ENCODE data around the gene UTF1.
"Not testable (repeated sequence)": the region's sequence is repeated elsewhere in the genome, so short reads cannot be mapped to it uniquely, and the experiment has no call there.

Gene UTF1

GRCh38 chr10:133210398-133211140 lies 19.4 kb upstream of the UTF1 start:
- no peak for DNase-seq

DNA sequence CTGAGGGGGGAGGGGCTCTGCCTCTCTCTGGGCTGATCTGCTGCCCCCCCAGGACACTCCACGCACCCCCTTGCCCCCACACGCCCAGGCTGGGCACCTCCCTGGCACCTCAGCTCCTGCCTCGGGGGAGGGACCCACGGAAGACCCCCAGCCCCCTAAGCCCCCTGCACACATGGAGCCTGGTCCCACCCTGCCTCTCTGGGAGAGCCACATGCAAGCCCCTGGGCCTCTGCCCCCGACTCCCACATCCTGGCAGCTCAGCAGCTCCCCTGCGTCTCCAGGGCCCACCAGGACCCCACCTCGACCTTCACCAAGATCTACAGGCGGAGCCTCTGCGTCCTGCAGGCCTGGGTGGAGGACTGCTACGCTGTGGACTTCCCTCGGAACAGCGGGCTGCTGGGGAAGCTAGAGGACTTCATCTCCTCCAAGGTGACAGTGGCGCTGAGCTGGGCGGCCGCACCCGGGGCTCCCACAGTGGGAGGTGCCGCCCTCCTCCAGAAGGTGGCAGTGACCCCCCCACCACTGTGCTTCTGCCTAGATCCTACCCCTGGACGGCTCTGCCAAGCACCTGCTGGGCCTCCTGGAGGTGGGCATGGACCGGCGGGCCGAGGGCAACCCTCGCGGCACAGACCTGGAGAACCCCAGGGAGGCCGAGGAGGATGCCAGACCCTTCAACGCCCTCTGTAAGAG lies 18.7 kb upstream of the UTF1 start:
- DNase-seq, result no peak

- DNase-seq, result no peak
These were observed 17.8 kb upstream of the UTF1 start for GRCh38 chr10:133211959-133212852.

DNA sequence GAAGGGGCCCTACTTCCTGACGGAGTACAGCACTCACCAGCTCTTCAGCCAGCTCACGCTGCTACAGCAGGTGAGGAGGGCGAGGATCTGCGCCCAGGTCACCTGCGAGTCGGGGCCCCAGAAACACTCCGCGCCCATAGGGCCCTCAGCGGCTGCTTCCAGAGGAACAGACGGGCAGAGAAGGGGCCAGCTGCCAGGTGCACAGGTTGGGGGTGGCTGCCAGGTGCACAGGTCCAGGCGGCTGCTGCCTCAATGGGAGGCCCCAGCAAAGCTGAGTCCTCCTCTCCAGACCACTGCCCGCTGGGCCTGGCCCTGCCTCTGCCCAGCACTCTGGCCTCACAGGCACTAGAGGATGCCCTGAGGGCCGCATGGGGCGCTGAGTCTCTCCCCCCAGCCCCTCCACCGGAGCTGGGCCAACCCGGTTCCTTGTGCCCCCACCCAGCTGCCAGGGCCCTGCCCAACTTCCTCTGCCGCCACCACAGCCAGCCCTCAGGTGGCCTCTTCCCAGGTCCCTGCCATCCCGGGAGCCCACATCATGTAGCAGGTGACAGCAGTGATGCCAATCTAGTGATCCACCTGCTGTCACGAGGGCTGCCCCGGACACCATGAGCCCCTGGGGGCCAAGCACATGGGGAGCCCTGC lies 17.0 kb upstream of the UTF1 start:
- no peak for DNase-seq

DNA sequence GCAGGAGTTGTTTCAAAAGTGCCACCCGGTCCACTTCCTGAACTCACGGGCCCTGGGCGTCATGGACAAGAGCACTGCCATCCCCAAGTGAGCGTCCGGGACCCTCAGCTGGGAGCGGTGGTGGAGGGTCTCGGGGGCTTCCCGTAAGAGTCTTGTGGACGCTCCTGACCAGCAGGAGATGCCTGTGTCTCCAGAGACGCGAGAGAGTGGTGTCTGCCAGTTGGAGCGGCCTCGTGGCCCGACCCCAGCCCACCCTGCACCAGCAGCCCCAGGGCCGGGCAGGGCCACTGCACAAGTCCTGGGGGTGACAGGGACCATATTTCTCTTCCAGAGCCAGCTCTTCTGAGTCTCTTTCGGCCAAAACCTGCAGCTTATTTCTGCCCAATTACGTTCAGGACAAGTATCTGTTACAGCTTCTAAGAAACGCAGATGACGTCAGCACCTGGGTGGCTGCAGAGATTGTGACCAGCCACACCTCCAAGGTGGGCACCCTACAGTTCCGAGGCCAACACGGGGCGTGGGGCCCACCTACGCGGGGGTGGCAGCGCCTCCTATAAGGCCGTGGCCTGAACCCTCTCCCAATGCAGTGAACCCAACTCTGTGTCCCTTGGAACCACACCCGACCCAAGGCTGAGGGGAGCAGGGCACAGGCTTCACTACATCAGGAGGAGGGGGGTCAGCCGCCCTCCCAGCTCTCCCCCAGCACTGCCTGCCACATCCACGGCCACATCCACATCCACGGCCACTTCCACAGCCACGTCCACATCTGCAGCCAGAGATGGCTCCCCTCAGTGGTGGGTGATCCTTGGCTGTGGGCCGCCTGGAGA lies 16.2 kb upstream of the UTF1 start:
- DNase-seq, result no peak

DNA sequence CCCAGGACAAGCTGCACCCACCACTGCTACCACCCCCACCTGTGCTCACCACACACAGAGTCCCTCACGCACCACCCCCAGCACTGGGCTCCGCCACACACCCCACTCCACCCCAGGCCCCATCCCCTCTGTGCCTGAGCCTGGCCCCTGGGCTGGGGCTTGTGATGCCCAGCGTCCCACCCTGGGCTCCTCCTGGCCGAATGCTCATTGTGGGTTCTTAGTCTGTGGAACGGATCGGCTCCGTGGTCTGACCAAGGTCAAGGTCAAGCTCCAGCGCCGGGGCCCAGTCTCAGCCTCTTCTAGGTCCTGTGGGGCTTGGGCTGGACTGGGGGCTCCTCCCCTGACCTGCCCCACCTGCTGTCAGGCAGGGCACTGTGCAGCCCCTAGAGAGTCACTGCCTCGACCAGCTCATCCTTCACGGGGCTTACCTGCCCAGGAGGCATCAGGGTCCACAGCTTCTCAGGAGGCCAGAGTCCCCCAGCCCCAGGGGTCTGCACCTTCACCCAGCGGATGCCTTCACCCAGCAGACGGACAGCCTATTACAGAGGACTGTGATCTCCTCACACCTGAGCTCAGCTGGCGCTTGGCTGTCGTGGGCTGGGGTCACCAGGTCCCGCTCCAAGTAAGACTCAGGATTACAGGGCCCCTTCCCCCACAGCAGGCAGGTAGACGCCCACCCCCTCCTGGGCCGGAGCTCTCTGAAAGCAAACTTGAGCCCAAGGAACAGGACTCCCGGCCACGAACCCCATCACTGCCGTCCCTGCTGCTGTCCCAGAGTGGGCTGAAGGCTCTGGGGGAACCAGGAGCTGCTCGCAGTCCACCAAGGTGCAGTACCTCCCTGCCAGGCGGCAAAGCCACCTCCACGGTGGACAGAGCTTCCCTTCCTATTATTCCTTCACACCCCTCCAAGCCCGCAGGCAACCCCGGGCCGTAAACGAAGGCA lies 15.3 kb upstream of the UTF1 start:
- DNase-seq, result no peak

DNA sequence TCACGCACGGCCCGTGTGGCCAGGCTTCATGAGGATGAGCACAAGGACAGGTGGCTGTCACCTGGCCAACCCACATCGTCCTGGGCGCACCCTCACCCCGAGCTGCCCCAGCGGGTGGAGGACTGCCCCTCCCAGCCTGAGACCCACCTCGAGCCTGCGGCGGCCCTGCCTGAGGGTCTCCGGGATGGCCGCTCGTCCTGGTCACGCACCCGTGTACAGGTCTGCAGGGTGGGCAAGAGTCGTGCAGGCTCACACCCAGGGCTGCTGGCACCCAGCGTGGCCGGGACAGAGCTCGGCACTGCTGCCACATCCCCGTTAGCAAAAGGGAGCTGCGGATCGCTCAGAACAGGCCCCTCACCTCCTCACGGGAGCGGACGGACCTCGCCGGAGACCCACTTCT lies 14.4 kb upstream of the UTF1 start:
- no peak for DNase-seq

DNA sequence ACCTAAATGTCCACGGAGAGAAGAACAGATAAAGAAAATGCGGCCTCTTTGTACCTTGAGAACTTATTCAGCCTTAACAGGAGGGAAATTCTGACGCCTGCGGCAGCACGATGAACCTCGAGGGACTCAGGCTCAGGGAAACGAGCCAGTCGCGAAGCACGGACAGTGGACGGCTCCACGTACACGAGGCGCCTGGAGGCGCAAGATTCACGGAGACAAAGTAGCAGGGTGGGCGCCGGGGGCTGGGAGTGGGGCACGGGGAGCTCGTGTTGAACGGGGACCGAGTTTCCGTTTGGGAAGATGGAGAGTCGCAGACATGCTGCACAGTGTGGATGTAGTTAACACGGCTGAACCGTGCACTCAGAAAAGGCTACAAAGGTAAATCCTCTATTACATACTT lies 13.2 kb upstream of the UTF1 start:
- no peak for DNase-seq

- DNase-seq, result no peak
These were observed 12.0 kb upstream of the UTF1 start for GRCh38 chr10:133217800-133218589.

GRCh38 chr10:133218891-133219290 lies 11.1 kb upstream of the UTF1 start:
- DNase-seq, result no peak

DNA sequence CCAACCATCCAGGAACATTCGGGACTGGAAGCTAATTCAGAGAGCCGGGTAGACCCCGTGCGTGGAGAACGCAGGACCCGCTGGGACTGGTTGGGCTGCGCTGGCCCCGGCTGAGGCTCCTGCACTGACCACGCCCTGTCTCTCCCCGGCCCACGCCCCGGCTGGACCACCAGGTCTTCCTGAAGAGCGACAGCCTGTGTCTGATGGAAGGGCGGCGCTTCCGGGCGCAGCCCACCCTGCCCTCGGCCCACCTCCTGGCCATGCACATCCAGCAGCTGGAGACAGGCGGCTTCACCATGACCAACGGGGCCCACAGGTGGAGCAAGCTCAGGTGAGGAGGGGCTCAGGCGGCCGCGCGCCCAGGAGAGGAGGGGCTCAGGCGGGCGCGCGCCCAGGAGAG lies 10.2 kb upstream of the UTF1 start:
- no peak for DNase-seq

DNA sequence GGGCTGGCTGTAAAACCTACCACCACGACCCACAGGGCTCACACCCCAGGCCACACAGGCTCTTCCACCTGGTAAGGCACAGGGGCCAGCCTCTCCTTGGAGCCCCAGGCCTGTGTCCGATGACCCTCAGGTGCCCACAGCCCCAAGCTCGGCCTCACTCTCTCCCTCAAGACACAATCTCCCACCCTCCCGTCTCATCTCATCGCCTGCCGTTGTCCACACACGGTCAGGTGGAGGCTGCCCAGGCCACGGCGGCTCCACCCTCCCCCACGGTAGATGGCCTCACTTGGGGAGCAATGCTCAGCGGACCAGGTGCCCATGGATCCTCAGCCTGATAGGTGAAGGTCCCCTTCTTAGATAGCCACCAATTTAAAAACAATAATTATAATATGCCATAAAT lies 8.7 kb upstream of the UTF1 start:
- no peak for DNase-seq

- DNase-seq, result not testable (repeated sequence)
These were observed 8.3 kb upstream of the UTF1 start for GRCh38 chr10:133221756-133222155.

- DNase-seq, result no peak
These were observed 5.9 kb upstream of the UTF1 start for GRCh38 chr10:133224076-133224475.

GRCh38 chr10:133224756-133225372 lies 5.2 kb upstream of the UTF1 start:
- no peak for DNase-seq

- DNase-seq, result no peak
These were observed 4.3 kb upstream of the UTF1 start for GRCh38 chr10:133225707-133226191.

GRCh38 chr10:133226251-133226808 lies 3.7 kb upstream of the UTF1 start:
- DNase-seq, result no peak

DNA sequence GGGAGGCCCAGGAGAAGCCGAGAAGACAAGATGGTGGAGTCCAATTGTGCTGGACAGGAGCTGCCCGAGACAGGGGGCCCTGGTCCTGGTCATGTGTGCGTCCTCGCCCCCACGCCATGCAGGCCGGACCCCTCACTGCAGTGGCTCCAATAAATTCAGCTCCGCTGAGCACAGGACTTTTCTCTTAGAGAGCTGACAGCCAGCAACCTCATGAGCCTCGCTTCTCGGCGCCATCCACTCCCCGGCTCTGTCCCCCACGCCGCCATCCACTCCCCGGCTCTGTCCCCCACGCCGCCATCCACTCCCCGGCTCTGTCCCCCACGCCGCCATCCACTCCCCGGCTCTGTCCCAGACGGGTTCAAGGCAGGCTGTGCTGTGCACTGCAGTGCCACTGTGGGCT lies 2.8 kb upstream of the UTF1 start:
- DNase-seq, result no peak
